Transverse colon (tissue), 4 donors: ENCODE results near the gene PLAGL2. TPM values are rescaled to one million over a fixed set of nuclear protein-coding genes. Genes with fewer than 3 reads are reported as not detected.

Source experiments
- DNase-seq: peaks from one replicate; pipeline ENCODE4 v3.0.0-alpha.2; 2019
- H3K27ac ChIP-seq, 4 donors: fragments of 200-600 bp; sonication (generic); 2 replicates each; pipeline ENCODE4 v1.5.1; 2016 to 2018; ENCODE audit warnings: inconsistent platforms in 4 of 4
- H3K27me3 ChIP-seq: fragments of 200-600 bp; sonication (generic); 2 replicates; pipeline ENCODE4 v1.5.1; 2017; ENCODE audit warnings: inconsistent platforms
- H3K36me3 ChIP-seq, 4 donors: fragments of 200-600 bp; sonication (generic); 2 replicates each; pipeline ENCODE4 v1.5.1; 2017 to 2019; ENCODE audit warnings: inconsistent platforms in 4 of 4
- H3K4me1 ChIP-seq, 4 donors: fragments of 200-600 bp; sonication (generic); 2 replicates each; pipeline ENCODE4 v1.5.1; 2017 to 2020; ENCODE audit warnings: inconsistent platforms in 4 of 4
- H3K4me3 ChIP-seq, 4 donors: fragments of 200-600 bp; sonication (generic); 1 replicate in 1 of 4; 2 replicates in 3 of 4; pipeline versions ENCODE4 v1.5.1 to v1.6.1; 2017 to 2019; ENCODE audit warnings: inconsistent platforms in 4 of 4
- H3K9me3 ChIP-seq, 2 donors: fragments of 200-600 bp; sonication (generic); 2 replicates each; pipeline ENCODE4 v1.5.1; 2017 to 2019; ENCODE audit warnings: inconsistent platforms in 2 of 2
- CTCF ChIP-seq, 5 experiments: fragments of 200-600 bp in 3 of 5; fragments of 450-650 bp in 2 of 5; sonication (generic) in 3 of 5; IDR thresholded peaks; 1 replicate in 2 of 5; 2 replicates in 3 of 5; pipeline ENCODE4 v1.5.1; 2016 to 2017; ENCODE audit warnings: antibody characterized with exemption in 5 of 5, inconsistent platforms in 3 of 5, mild to moderate bottlenecking in 2 of 5, moderate library complexity in 1 of 5
- EP300 ChIP-seq: sonication (generic); formaldehyde crosslinking; IDR thresholded peaks from one replicate; pipeline ENCODE4 v1.6.1; 2017; ENCODE audit warnings: antibody characterized with exemption, low read depth
- POLR2A ChIP-seq: fragments of 450-650 bp; IDR thresholded peaks from one replicate; pipeline ENCODE4 v1.6.1; 2016; ENCODE audit warnings: antibody characterized with exemption, mild to moderate bottlenecking, moderate library complexity
- POLR2AphosphoS5 ChIP-seq, 3 donors: sonication (generic); formaldehyde crosslinking; IDR thresholded peaks; one replicate each; pipeline ENCODE4 v1.6.1; 2016; ENCODE audit warnings: antibody characterized with exemption in 3 of 3
- WGBS, 2 donors: methylation state at CpG; one replicate each; pipeline ENCODE4 v1.1.5; 2018; ENCODE audit warnings: low coverage in 1 of 2; 5-methylcytosine and 5-hydroxymethylcytosine counted together
- in situ Hi-C, 4 donors: fragments of 200-750 bp; cut with MboI; loops; one replicate each; pipeline versions ENCODE4 v1.15.0 to v1.15.1; 2017; ENCODE audit warnings: low sequenced_read_pairs in 3 of 4, low pct_ligation_motif_present in 1 of 4, low pct_unique_long_range_greater_than_20kb in 1 of 4
- intact Hi-C: fragments of 100-400 bp; cut with DNase I; formaldehyde crosslinking; loops from one replicate; pipeline ENCODE4 v1.15.1; 2023; ENCODE audit warnings: low total_unique reads
- total RNA-seq, 4 donors: library from RNA; depleted of rRNA; stranded (reverse); fragments of >200 nt; gene quantifications; one replicate each; pipeline ENCODE4 v1.1.0, GENCODE V29; 2016

Gene PLAGL2
- total RNA-seq, 4 donors from 2014 or later, result 6.6 to 24.9 (median 11.8) TPM

- peaks cover 0 to 59% (median 20%) of the 10 kb centered on the region in 4 donors for H3K36me3 ChIP-seq
- no peak overlapping the region for H3K4me3 ChIP-seq
- in situ Hi-C loops, result no loop called here
- no peak for DNase-seq
- intact Hi-C loops, result no loop called here
- 93 to 97% methylated on average over 5 to 10 of the region's 10 CpGs for WGBS, 2 donors
- H3K4me1 ChIP-seq, result peaks cover 0 to 9% (median 7%) of the 10 kb centered on the region in 4 donors
- no peak overlapping the region for H3K27ac ChIP-seq
- TF ChIP-seq EP300 (no peak), CTCF (IDR thresholded peaks at IDR 0.05) (no peak), POLR2A (no peak)
- no peaks in the 10 kb centered on the region for H3K27me3 ChIP-seq
- no peaks in the 10 kb centered on the region for H3K9me3 ChIP-seq
Observed at GRCh38 chr20:32150291-32150848, 57.2 kb downstream of the PLAGL2 start.

- DNase-seq, result no peak
Observed at GRCh38 chr20:32149566-32150170, 57.9 kb downstream of the PLAGL2 start.

GRCh38 chr20:32144898-32145662, 62.5 kb downstream of the PLAGL2 start:
- intact Hi-C loops (no loop called here), in situ Hi-C loops (no loop called here)
- H3K9me3 ChIP-seq, result no peaks in the 10 kb centered on the region
- no peak overlapping the region for H3K27ac ChIP-seq
- DNase-seq, result no peak
- H3K4me3 ChIP-seq, result no peak overlapping the region
- TF ChIP-seq EP300 (no peak), POLR2AphosphoS5 (IDR thresholded peaks at IDR 0.05) (no peak), POLR2A (no peak), CTCF (IDR thresholded peaks at IDR 0.05) (no peak)
- H3K4me1 ChIP-seq, result no peaks in the 10 kb centered on the region
- WGBS, 2 donors, result 91 to 100% methylated on average over 2 to 8 of the region's 8 CpGs
- H3K27me3 ChIP-seq, result no peaks in the 10 kb centered on the region
- peaks cover 0 to 76% (median 34%) of the 10 kb centered on the region in 4 donors for H3K36me3 ChIP-seq

More at GRCh38 chr20:32149566-32150170, 57.9 kb downstream of the PLAGL2 start:
- Histone ChIP-seq H3K27ac (no peak overlapping the region), H3K27me3 (no peaks in the 10 kb centered on the region), H3K4me1 (peaks cover 0 to 6% (median 3%) of the 10 kb centered on the region in 4 donors), H3K4me3 (no peak overlapping the region), H3K36me3 (peaks cover 0 to 66% (median 23%) of the 10 kb centered on the region in 4 donors), H3K9me3 (no peaks in the 10 kb centered on the region)
- no peak for TF ChIP-seq POLR2AphosphoS5 (IDR thresholded peaks at IDR 0.05)
- no peak for TF ChIP-seq POLR2A
- TF ChIP-seq CTCF (IDR thresholded peaks at IDR 0.05), result no peak
- no peak for TF ChIP-seq EP300
- in situ Hi-C loops (no loop called here), intact Hi-C loops (no loop called here)
- WGBS, 2 donors, result 93% methylated on average over 8 of the region's 8 CpGs; no CpG with 5 or more reads in 1 of the 2 donors

- 93 to 100% methylated on average over 1 to 15 of the region's 15 CpGs for WGBS, 2 donors
- no peak for DNase-seq
- Histone ChIP-seq H3K27me3 (no peaks in the 10 kb centered on the region), H3K4me3 (no peak overlapping the region), H3K9me3 (no peaks in the 10 kb centered on the region), H3K36me3 (peaks cover 0 to 75% (median 34%) of the 10 kb centered on the region in 4 donors), H3K27ac (no peak overlapping the region), H3K4me1 (no peaks in the 10 kb centered on the region)
- in situ Hi-C loops, result no loop called here
- TF ChIP-seq POLR2AphosphoS5 (IDR thresholded peaks at IDR 0.05) (no peak), CTCF (IDR thresholded peaks at IDR 0.05) (no peak), EP300 (no peak), POLR2A (no peak)
- intact Hi-C loops, result no loop called here
Observed at GRCh38 chr20:32142991-32143390, 64.6 kb downstream of the PLAGL2 start.
